Colonic mucosa (tissue), 4 donors: ENCODE data around the gene ADSS2. TPM values are rescaled to one million over a fixed set of nuclear protein-coding genes. Genes with fewer than 3 reads are reported as not detected.

Source experiments
- DNase-seq: peaks from one replicate; pipeline ENCODE4 v3.0.0-alpha.2; 2020
- H3K27ac ChIP-seq: fragments of 200-600 bp; one replicate; pipeline ENCODE4 v1.8.0; 2021
- H3K27me3 ChIP-seq: fragments of 200-600 bp; one replicate; pipeline ENCODE4 v1.8.0; 2021
- H3K36me3 ChIP-seq: fragments of 200-600 bp; one replicate; pipeline ENCODE4 v1.8.0; 2021
- H3K4me1 ChIP-seq: fragments of 200-600 bp; one replicate; pipeline ENCODE4 v1.8.0; 2021; ENCODE audit warnings: mild to moderate bottlenecking
- H3K4me3 ChIP-seq: fragments of 200-600 bp; one replicate; pipeline ENCODE4 v1.8.0; 2021
- H3K9ac ChIP-seq, 2 donors: one replicate each; pipeline ENCODE4 v1.7.0; 2013; ENCODE audit warnings: control low read depth in 2 of 2, low read depth in 2 of 2, low read length in 2 of 2
- H3K9me3 ChIP-seq: fragments of 200-600 bp; one replicate; pipeline ENCODE4 v1.8.0; 2021
- intact Hi-C: fragments of 100-400 bp; cut with DNase I; formaldehyde crosslinking; loops from one replicate; pipeline ENCODE4 v1.14.1; 2022
- total RNA-seq, 2 donors: library from RNA; stranded (reverse); fragmentation: NEBNext Ultra II Directional in 1 of 2; extraction: Animal tissue kit (Norgen Biotek cat#: 25700) in 1 of 2; gene quantifications; one replicate each; pipeline ENCODE4 v1.2.1, GENCODE V29; 2021
- TF ChIP-seq, protein P1 (sequence below): fragments of 200-600 bp; IDR thresholded peaks from one replicate; pipeline ENCODE4 v1.8.0; 2022; ENCODE audit warnings: antibody characterized with exemption, mild to moderate bottlenecking
- donor health status: healthy.
- donor health status: DM: no; HTN: no; CAD: no.
- donor health status: DM: no; HTN: no; CAD: no.

Gene ADSS2
- total RNA-seq, 2 donors from 2014 or later, result 40.8 to 48.6 TPM

DNA sequence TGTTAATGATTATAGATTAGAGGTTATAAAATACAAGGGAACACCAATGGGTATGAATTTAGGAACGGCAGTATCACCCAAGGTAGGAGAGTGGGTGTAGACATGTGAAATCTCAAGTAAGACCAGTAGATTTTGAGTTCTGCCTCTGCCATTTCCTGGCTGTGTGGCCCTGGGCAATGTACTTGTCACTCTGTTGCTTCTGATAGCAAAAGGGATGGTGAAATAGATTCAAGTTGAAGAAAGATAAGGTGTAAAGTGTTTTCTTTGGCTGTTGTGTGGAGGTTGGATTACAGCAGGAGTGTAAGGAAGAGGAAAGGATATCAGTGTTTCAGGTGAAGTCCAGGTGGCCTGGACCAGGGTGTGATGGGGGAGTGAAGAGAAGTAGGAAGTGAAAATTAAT lies 64.3 kb downstream of the ADSS2 start:
- no peak for DNase-seq

DNA sequence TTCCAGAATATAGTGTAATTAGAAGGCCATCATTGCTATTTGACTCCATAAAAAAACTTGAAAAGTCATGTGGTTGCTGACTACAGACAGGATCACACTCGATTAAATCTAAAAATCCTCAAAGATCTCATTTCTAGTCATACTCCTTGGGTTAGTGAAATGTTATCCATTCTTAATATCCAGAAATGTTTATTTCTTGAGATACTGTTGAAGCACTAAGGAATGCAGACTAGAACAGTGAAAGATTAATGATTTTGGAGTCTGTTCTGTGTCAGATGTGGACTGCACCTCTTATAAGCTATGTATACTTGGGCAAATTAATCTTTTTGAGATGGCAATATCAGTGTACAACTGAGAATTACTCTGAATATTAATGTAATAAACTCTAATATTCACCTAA lies 65.1 kb downstream of the ADSS2 start:
- no peaks in the 10 kb centered on the region for H3K4me1 ChIP-seq
- H3K36me3 ChIP-seq, result no peaks in the 10 kb centered on the region
- no peak overlapping the region for H3K9ac ChIP-seq
- no peak for DNase-seq
- no peak overlapping the region for H3K27ac ChIP-seq
- TF ChIP-seq, protein P1, sequence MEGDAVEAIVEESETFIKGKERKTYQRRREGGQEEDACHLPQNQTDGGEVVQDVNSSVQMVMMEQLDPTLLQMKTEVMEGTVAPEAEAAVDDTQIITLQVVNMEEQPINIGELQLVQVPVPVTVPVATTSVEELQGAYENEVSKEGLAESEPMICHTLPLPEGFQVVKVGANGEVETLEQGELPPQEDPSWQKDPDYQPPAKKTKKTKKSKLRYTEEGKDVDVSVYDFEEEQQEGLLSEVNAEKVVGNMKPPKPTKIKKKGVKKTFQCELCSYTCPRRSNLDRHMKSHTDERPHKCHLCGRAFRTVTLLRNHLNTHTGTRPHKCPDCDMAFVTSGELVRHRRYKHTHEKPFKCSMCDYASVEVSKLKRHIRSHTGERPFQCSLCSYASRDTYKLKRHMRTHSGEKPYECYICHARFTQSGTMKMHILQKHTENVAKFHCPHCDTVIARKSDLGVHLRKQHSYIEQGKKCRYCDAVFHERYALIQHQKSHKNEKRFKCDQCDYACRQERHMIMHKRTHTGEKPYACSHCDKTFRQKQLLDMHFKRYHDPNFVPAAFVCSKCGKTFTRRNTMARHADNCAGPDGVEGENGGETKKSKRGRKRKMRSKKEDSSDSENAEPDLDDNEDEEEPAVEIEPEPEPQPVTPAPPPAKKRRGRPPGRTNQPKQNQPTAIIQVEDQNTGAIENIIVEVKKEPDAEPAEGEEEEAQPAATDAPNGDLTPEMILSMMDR, result no peak
- H3K4me3 ChIP-seq, result no peak overlapping the region
- no peaks in the 10 kb centered on the region for H3K27me3 ChIP-seq
- intact Hi-C loops, result no loop called here
- H3K9me3 ChIP-seq, result no peaks in the 10 kb centered on the region

More for the DNA sequence above, 64.3 kb downstream of the ADSS2 start:
- Histone ChIP-seq H3K4me3 (no peak overlapping the region), H3K9ac (no peak overlapping the region), H3K36me3 (no peaks in the 10 kb centered on the region), H3K9me3 (no peaks in the 10 kb centered on the region), H3K4me1 (no peaks in the 10 kb centered on the region), H3K27ac (no peak overlapping the region), H3K27me3 (no peaks in the 10 kb centered on the region)
- intact Hi-C loops, result no loop called here
- TF ChIP-seq, protein P1, result no peak

DNA sequence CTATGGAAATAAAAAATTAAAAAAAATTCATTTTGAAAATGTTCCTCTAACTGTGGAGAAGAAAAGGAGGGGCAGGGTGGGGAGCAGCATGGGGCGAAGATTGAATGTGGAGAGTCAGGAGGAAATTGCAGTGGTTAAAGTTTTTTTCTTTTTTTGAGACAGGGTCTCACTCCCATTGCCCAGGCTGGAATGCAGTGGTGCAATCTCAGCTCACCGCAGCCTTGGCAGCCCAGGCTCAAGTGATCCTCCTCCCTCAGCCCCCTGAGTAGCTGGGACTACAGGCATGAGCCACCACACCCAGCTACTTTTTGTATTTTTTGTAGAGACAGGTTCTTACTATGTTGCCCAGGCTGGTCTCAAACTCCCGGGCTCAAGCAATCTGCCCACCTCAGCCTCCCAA lies 67.6 kb downstream of the ADSS2 start:
- Histone ChIP-seq H3K9ac (no peak overlapping the region), H3K27ac (no peak overlapping the region), H3K36me3 (no peaks in the 10 kb centered on the region), H3K4me3 (no peak overlapping the region), H3K27me3 (no peaks in the 10 kb centered on the region), H3K4me1 (no peaks in the 10 kb centered on the region), H3K9me3 (no peaks in the 10 kb centered on the region)
- intact Hi-C loops, result no loop called here
- no peak for DNase-seq
- TF ChIP-seq, protein P1, result no peak

DNA sequence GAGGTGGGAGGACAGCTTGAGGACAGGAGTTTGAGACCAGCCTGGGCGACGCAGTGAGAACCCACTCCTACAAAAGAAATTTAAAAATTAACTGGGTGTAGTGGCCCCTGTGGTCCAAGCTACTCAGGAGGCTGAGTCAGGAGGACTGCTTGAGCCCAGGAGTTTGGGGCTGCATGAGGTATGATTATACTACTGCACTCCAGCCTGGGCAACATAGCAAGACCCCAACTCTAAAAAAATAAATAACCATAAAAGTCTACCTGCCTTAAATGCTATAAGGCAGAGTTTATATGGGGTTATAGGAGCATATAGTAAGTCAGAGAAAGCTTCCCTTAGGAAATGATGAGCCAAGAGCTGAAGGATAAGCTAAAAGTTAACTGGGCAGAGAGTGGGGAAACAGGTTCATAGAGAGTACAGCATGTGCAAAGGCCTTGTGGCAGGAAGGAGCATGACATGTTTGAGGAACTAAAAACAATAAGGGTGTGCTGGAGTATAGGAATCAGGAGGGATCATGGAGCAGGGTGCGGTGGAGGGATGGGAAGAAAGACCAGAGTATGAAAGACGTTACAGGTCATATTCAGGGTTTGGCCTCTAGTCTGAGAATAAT lies 68.3 kb downstream of the ADSS2 start:
- intact Hi-C loops, result no loop called here
- H3K9me3 ChIP-seq, result no peaks in the 10 kb centered on the region

DNA sequence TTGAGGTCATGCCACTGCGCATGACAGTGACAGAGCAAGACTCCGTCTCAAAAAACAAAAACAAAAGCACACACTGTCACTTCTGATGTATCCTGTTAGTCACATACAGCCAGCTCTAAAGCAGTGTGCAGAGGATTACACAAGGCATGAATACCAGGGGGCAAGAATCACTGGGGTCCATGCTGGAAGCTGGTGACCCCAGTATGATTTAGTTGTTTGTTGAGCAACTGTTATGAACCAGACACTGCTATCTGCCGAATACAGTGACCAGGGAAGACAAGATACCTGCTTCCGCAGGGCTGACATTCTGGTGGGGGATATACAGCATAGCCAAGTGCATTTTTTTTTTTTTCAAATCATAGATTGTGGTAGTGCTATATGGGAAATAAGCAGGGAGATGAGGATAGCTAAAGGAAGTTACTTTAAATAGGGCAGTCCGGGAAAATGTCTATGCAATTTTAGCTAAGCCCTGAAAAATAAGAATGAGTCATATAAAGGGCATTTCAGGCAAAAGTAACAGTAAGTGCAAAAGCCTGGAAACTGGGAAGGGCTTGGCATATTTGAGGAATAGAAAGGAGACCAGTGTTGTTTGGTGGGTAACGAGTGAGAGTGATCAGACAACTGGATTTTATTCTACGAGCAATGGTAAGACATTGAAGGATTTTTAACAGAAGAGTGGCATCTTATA lies 69.7 kb downstream of the ADSS2 start:
- Histone ChIP-seq H3K9ac (no peak overlapping the region), H3K36me3 (no peaks in the 10 kb centered on the region), H3K4me3 (no peak overlapping the region), H3K27me3 (no peaks in the 10 kb centered on the region), H3K27ac (no peak overlapping the region), H3K4me1 (no peaks in the 10 kb centered on the region), H3K9me3 (no peaks in the 10 kb centered on the region)
- TF ChIP-seq, protein P1, result no peak
- intact Hi-C loops, result no loop called here
- DNase-seq, result no peak

More for the DNA sequence above, 68.3 kb downstream of the ADSS2 start:
- Histone ChIP-seq H3K4me3 (no peak overlapping the region), H3K27ac (no peak overlapping the region), H3K4me1 (no peaks in the 10 kb centered on the region), H3K9ac (no peak overlapping the region), H3K27me3 (no peaks in the 10 kb centered on the region), H3K36me3 (no peaks in the 10 kb centered on the region)
- DNase-seq, result no peak
- TF ChIP-seq, protein P1, result no peak
